Calu3 (cell line): ENCODE results near the gene NLGN4Y. TPM values are rescaled to one million over a fixed set of nuclear protein-coding genes. Genes with fewer than 3 reads are reported as not detected.

Experiments
- BruUV-seq: library from RNA; stranded (reverse); fragments of 400-500 nt; replicated peaks from 2 replicates; lab custom pipeline; 2021; lab: Mats Ljungman, UMichigan
- CTCF ChIA-PET: fragments of 300-600 bp; sonication (Branson Sonifier 250); formaldehyde crosslinking; loops from one replicate; lab custom pipeline; 2022; ENCODE audit warnings: antibody characterized with exemption; lab: Charles Lee
- DNase-seq: peaks from one replicate; pipeline ENCODE4 v3.0.0; 2022
- H3K27ac Mint-ChIP-seq: one replicate; pipeline ENCODE4 v1.8.0; 2022; ENCODE audit warnings: mixed read lengths; ENCODE audit not compliant: unreplicated experiment
- H3K27me3 Mint-ChIP-seq: one replicate; pipeline ENCODE4 v1.8.0; 2022; ENCODE audit warnings: mixed read lengths; ENCODE audit not compliant: unreplicated experiment
- H3K36me3 Mint-ChIP-seq: one replicate; pipeline ENCODE4 v1.8.0; 2022; ENCODE audit warnings: mild to moderate bottlenecking, moderate library complexity, mixed read lengths; ENCODE audit not compliant: insufficient read depth, unreplicated experiment
- H3K4me1 Mint-ChIP-seq: one replicate; pipeline ENCODE4 v1.8.0; 2022; ENCODE audit warnings: mild to moderate bottlenecking, low read depth, mixed read lengths; ENCODE audit not compliant: unreplicated experiment
- H3K4me3 Mint-ChIP-seq: one replicate; pipeline ENCODE4 v1.8.0; 2022; ENCODE audit warnings: mild to moderate bottlenecking, low read depth, moderate library complexity, mixed read lengths; ENCODE audit not compliant: unreplicated experiment
- H3K9me3 Mint-ChIP-seq: one replicate; pipeline ENCODE4 v1.8.0; 2022; ENCODE audit warnings: low read depth, mixed read lengths; ENCODE audit not compliant: unreplicated experiment
- intact Hi-C: fragments of 100-400 bp; cut with micrococcal nuclease; formaldehyde crosslinking; loops from one replicate; pipeline ENCODE4 v1.10.0; 2022; ENCODE audit not compliant: unreplicated experiment
- total RNA-seq: library from RNA; stranded (reverse); gene quantifications from 2 replicates; pipeline ENCODE4 v1.2.3, GENCODE V29; 2022
- TF ChIP-seq, protein P1 (sequence below): fragments of 200-600 bp; IDR thresholded peaks from one replicate; pipeline ENCODE4 v1.8.0; 2022; ENCODE audit warnings: antibody characterized with exemption; ENCODE audit not compliant: unreplicated experiment

Gene NLGN4Y
- total RNA-seq, 1 experiment from 2014 or later: not detected

DNA sequence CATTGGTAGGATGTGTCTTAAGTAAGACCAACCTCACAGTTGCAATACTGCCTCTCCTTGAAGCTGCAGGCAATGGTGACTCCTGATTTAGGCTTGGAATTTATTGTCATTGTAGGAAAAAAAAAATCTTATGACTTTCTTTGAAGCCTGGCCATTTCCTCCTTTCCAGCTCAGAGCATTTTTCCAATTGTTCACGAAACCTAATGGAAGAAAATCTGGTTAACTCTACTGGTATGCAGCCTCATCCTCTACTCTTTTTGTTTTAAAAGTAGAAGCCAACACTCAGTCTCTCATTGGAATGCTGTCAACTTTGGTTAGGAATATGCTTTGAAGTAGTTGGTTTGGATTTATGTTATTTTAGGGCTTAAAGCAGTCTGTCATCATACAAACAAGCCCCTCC is 298.6 kb downstream of the NLGN4Y start:
- no peaks in the 10 kb centered on the region for H3K27me3 Mint-ChIP-seq
- CTCF ChIA-PET: no interaction called here
- no TSS peak for BruUV-seq
- intact Hi-C loops: no loop called here
- H3K27ac Mint-ChIP-seq: no peak overlapping the region
- DNase-seq: no peak
- no peaks in the 10 kb centered on the region for H3K4me1 Mint-ChIP-seq
- H3K36me3 Mint-ChIP-seq: no peaks in the 10 kb centered on the region
- H3K9me3 Mint-ChIP-seq: no peaks in the 10 kb centered on the region
- no peak overlapping the region for H3K4me3 Mint-ChIP-seq
- TF ChIP-seq, protein P1, sequence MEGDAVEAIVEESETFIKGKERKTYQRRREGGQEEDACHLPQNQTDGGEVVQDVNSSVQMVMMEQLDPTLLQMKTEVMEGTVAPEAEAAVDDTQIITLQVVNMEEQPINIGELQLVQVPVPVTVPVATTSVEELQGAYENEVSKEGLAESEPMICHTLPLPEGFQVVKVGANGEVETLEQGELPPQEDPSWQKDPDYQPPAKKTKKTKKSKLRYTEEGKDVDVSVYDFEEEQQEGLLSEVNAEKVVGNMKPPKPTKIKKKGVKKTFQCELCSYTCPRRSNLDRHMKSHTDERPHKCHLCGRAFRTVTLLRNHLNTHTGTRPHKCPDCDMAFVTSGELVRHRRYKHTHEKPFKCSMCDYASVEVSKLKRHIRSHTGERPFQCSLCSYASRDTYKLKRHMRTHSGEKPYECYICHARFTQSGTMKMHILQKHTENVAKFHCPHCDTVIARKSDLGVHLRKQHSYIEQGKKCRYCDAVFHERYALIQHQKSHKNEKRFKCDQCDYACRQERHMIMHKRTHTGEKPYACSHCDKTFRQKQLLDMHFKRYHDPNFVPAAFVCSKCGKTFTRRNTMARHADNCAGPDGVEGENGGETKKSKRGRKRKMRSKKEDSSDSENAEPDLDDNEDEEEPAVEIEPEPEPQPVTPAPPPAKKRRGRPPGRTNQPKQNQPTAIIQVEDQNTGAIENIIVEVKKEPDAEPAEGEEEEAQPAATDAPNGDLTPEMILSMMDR: no peak

DNA sequence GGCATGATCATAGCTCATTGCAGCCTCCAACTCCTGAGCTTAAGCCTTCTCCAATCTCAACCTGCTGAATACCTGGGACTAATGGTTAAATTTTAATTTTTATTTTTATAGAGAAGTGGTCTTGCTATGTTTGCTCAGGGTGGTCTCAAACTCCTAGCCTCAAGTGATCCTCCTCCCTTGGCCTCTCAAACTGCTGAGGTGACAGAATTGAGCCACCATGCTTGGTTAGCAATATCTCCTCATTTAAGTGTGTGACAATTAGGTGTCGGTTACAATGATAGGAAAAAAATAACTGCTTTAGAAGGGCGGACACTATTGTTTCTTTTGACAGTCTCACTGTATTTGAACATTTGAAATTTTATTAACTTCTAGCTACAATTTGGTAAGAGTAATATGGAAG is 300.3 kb downstream of the NLGN4Y start:
- DNase-seq: no peak
- intact Hi-C loops: no loop called here
- Mint-ChIP-seq H3K27me3 (no peaks in the 10 kb centered on the region), H3K4me3 (no peak overlapping the region), H3K36me3 (no peaks in the 10 kb centered on the region), H3K27ac (no peak overlapping the region), H3K4me1 (no peaks in the 10 kb centered on the region), H3K9me3 (no peaks in the 10 kb centered on the region)
- TF ChIP-seq, protein P1: no peak
- CTCF ChIA-PET: no interaction called here
- no TSS peak for BruUV-seq

DNA sequence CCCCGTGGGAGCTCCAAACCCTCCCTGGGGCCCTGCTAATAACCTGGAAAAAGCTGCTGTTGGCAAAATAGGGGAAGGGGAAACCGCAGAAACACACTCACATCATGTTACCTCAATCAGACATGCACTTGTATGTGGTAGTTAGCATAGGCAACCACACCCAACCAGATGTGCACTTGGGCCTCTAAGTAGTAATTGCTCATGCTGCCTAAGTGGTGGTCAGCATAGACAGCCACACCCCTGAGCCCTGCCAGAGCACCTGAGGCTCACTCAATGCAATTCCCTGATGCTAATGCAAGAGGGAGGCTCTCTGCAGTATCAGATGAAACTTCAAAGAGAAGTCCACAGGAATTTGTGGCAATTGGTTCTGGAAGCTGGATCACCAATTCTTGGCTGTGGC is 301.4 kb downstream of the NLGN4Y start:
- H3K27me3 Mint-ChIP-seq: no peaks in the 10 kb centered on the region

DNA sequence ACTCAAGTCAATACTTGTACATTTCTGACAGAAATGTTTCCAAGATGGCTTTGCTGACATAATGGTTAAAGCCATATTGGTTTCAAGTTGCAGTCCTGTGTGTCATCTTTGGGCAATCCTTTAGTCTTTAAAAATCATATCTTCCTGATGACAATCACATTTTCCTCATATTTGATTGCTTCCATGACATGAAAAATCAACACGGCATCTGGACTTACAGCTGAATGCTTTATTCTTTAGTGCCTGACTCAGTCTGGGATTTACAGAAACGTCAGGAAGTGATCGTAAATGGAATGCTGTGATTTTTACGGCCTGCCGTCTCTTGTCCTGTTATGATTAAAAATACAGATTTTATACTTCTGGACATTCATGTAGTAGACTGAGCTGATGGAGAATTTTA is 304.2 kb downstream of the NLGN4Y start:
- TF ChIP-seq, protein P1: no peak

More for the DNA sequence above, 301.4 kb downstream of the NLGN4Y start:
- H3K27ac Mint-ChIP-seq: no peak overlapping the region
- TF ChIP-seq, protein P1: no peak
- no peaks in the 10 kb centered on the region for H3K4me1 Mint-ChIP-seq
- no peaks in the 10 kb centered on the region for H3K9me3 Mint-ChIP-seq
- CTCF ChIA-PET: no interaction called here
- H3K4me3 Mint-ChIP-seq: no peak overlapping the region
- intact Hi-C loops: no loop called here
- H3K36me3 Mint-ChIP-seq: no peaks in the 10 kb centered on the region
- BruUV-seq: no TSS peak
- no peak for DNase-seq

More for the DNA sequence above, 304.2 kb downstream of the NLGN4Y start:
- CTCF ChIA-PET: no interaction called here
- Mint-ChIP-seq H3K9me3 (no peaks in the 10 kb centered on the region), H3K4me3 (no peak overlapping the region), H3K27ac (no peak overlapping the region), H3K27me3 (no peaks in the 10 kb centered on the region), H3K4me1 (no peaks in the 10 kb centered on the region), H3K36me3 (no peaks in the 10 kb centered on the region)
- DNase-seq: no peak
- no TSS peak for BruUV-seq
- intact Hi-C loops: no loop called here
